ENCODE data around the gene SYT17. TPM values are rescaled to one million over a fixed set of nuclear protein-coding genes. Genes with fewer than 3 reads are reported as not detected.
A peak's percentile ranks its signal among the peaks of the same experiment; 100 is the strongest.

Gene SYT17
- total and polyA plus RNA-seq, 8 donors: 2.0 to 11.4 (median 2.7) TPM

DNA sequence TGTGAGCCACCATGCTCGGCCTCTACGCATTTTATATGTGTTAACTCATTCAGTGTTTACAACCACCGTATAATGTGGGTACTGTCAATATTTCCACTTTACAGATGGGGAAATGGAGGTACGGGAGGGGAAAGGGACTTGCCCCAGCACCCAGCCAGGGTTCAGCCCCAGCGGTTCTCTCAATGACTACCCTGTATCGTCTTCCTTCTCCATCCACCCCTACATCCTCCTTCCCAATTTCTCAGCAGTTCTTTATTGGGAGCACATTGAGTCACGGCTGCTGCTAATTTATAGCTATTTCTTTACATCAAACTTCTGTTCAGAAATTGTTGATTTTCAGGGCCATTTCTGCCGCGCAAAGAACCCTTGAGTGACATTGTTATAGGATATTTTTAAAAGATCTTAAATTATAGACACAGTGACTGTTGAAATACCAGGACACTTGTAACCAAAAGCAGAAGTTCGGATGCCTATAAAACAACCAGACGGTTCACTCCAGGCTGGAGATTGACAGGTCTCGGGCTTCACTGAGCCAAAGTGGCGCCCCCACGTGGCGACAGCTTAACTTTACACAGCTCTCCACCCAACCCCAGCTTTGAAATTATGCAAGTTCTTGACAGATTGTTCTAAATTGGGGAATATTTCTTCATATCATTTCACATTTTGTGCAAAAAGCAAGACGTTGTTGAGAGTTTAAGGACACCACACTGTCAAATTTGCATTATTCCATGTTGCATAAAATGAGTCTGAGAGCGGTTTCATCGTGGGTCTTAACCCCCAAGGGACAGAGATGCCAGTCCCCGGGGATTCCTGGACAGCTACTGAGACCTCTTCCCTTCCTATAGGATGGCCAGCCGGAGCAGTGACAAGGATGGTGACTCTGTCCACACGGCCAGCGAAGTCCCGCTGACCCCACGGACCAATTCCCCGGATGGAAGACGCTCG lies 11.8 kb downstream of the SYT17 start:
- peak; percentile 54 to 75 (median 64) for TF ChIP-seq CTCF (IDR thresholded peaks at IDR 0.05)
- Histone ChIP-seq H3K27ac (no peak overlapping the region), H3K4me3 (no peak overlapping the region), H3K36me3 (no peaks in the 10 kb centered on the region), H3K9me3 (no peaks in the 10 kb centered on the region), H3K4me1 (peaks cover 0 to 3% (median 0%) of the 10 kb centered on the region in 3 donors), H3K27me3 (no peaks in the 10 kb centered on the region)
- peak; percentile 71 to 89 (median 80) for ATAC-seq
- peak in 5 of 6 donors; percentile 18 to 84 (median 62) for DNase-seq
- FAIRE-seq: no peak
- WGBS, 2 donors: 62 to 65% methylated on average over 27 of the region's 27 CpGs
- intact Hi-C loops (cut with DNase I): loop anchor here in 1 of 3 donors (5.0 to 10.0 kb wide), 2 partner anchors 93 to 195 kb away; no protein-coding TSS in a partner anchor

DNA sequence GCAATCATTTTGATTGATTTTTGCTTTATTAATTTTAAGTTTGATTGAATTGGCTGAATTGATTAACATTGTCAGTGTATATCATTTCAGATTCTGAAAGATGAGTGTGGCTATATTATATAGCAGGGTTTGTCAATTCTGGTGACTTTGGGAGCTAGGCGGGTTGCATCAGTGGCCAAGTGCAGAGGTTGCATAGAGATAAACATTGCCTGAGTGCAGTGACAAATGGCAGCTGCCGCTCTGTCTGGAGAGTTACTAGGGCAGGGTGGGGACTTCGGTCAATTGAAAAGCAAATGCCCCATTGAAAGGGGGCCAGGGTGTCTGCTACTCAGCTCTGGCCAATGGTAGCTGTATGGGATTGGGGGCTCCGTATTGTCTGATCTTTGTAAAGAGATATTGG lies 12.7 kb downstream of the SYT17 start:
- ATAC-seq: no peak
- H3K4me1 ChIP-seq: peaks cover 0 to 3% (median 0%) of the 10 kb centered on the region in 3 donors
- no peak overlapping the region for H3K4me3 ChIP-seq
- no peak for FAIRE-seq
- TF ChIP-seq CTCF (IDR thresholded peaks at IDR 0.05): no peak
- H3K36me3 ChIP-seq: no peaks in the 10 kb centered on the region
- no peak overlapping the region for H3K27ac ChIP-seq
- DNase-seq: no peak
- H3K27me3 ChIP-seq: no peaks in the 10 kb centered on the region
- 79 to 90% methylated on average over 4 of the region's 4 CpGs for WGBS, 2 donors
- intact Hi-C loops (cut with DNase I): loop anchor here in 1 of 3 donors (5.0 kb wide), 1 partner anchor 93 kb away; no protein-coding TSS in a partner anchor
- no peaks in the 10 kb centered on the region for H3K9me3 ChIP-seq

DNA sequence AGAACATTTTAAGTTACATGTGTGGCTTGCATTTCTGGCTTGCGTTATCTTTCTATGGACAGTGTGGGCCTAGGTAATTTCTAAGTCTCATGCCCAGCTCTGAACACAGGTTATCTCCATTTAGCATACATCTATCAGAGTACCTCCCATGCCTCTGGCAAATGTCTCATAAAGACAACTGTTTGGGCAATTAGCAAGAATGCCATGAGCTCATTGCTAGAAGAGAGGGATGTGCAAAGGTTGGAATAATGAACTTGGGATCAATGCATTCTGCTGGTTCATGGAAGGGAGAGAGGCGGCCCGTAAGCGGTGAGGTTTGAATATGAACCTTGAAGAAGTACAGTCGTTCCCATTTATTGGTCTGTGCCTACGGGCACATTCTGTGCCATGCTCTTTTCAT lies 14.4 kb downstream of the SYT17 start:
- WGBS, 2 donors: 75 to 80% methylated on average over 6 of the region's 6 CpGs
- TF ChIP-seq CTCF (IDR thresholded peaks at IDR 0.05): no peak
- no peak for DNase-seq
- Histone ChIP-seq H3K27ac (no peak overlapping the region), H3K4me1 (peaks cover 0 to 3% (median 0%) of the 10 kb centered on the region in 3 donors), H3K9me3 (no peaks in the 10 kb centered on the region), H3K4me3 (no peak overlapping the region), H3K27me3 (no peaks in the 10 kb centered on the region), H3K36me3 (no peaks in the 10 kb centered on the region)
- intact Hi-C loops (cut with DNase I): loop anchor here in 1 of 3 donors (5.0 kb wide), 1 partner anchor 95 kb away; no protein-coding TSS in a partner anchor
- no peak for ATAC-seq
- no peak for FAIRE-seq

DNA sequence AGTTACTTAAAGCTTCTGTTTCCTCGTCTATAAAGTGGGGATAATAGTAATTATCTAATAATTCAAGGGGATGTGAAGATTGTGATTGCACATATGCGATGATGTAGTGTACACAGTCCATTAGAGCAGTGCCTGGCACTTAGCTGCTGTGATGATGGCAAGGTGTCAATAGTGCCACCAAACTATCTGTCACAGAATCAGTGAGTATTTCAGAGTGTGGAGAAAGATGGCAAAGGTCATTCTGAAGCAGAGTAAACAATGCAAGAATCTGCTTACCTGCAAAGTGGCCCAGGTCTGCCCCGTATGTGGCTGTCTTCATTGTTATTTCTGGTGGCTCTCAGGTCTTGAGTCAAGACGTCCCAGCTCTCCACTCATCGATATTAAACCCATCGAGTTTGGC lies 15.1 kb downstream of the SYT17 start:
- intact Hi-C loops (cut with DNase I): loop anchor here in 1 of 3 donors (5.0 kb wide), 1 partner anchor 96 kb away; no protein-coding TSS in a partner anchor
- no peak for TF ChIP-seq CTCF (IDR thresholded peaks at IDR 0.05)
- WGBS, 2 donors: 65 to 79% methylated on average over 6 of the region's 6 CpGs
- Histone ChIP-seq H3K4me1 (peaks cover 0 to 3% (median 0%) of the 10 kb centered on the region in 3 donors), H3K27me3 (no peaks in the 10 kb centered on the region), H3K9me3 (no peaks in the 10 kb centered on the region), H3K36me3 (no peaks in the 10 kb centered on the region), H3K27ac (peak overlapping the region in 2 of 4 donors; percentile 62 to 63), H3K4me3 (no peak overlapping the region)
- ATAC-seq: no peak
- no peak for DNase-seq
- FAIRE-seq: no peak

All from pancreas (tissue), 10 donors.